Effector memory CD8-positive, alpha-beta T cell (primary cell): ENCODE results near the gene BACH2.
"Not testable (repeated sequence)": the region's sequence is repeated elsewhere in the genome, so short reads cannot be mapped to it uniquely, and the experiment has no call there.

Experiments
- ATAC-seq: fragments of 150-1000 bp; cut with Tn5 transposase; replicated peaks from 2 replicates; pipeline ENCODE4 v1.10.0; 2021; ENCODE audit warnings: mild to moderate bottlenecking, moderate library complexity
- DNase-seq, 3 experiments: peaks; one replicate each; pipeline ENCODE4 v3.0.0; 2021
- H3K27ac Mint-ChIP-seq, 2 donors: one replicate each; pipeline ENCODE4 v1.8.0; 2022; ENCODE audit warnings: mild to moderate bottlenecking in 2 of 2, mixed read lengths in 2 of 2, moderate library complexity in 2 of 2
- H3K27me3 Mint-ChIP-seq, 2 donors: one replicate each; pipeline ENCODE4 v1.8.0; 2022; ENCODE audit warnings: mixed read lengths in 2 of 2
- H3K36me3 Mint-ChIP-seq: one replicate; pipeline ENCODE4 v1.8.0; 2022; ENCODE audit warnings: mild to moderate bottlenecking, moderate library complexity, mixed read lengths; ENCODE audit not compliant: insufficient read depth
- H3K4me1 Mint-ChIP-seq, 2 donors: one replicate each; pipeline ENCODE4 v1.8.0; 2022; ENCODE audit warnings: low read depth in 2 of 2, mixed read lengths in 2 of 2
- H3K4me3 Mint-ChIP-seq, 2 donors: one replicate each; pipeline ENCODE4 v1.8.0; 2022; ENCODE audit warnings: mild to moderate bottlenecking in 2 of 2, mixed read lengths in 2 of 2, moderate library complexity in 2 of 2
- H3K9me3 Mint-ChIP-seq, 2 donors: one replicate each; pipeline ENCODE4 v1.8.0; 2022; ENCODE audit warnings: mixed read lengths in 2 of 2

BACH2 gene

GRCh38 chr6:90146024-90146423 lies 150.6 kb downstream of the BACH2 start:
- ATAC-seq = no peak
- H3K4me1 Mint-ChIP-seq = peaks cover 0 to 3% of the 10 kb centered on the region in 2 donors
- H3K4me3 Mint-ChIP-seq = no peak overlapping the region
- no peaks in the 10 kb centered on the region for H3K36me3 Mint-ChIP-seq
- H3K27ac Mint-ChIP-seq = no peak overlapping the region
- H3K9me3 Mint-ChIP-seq = no peaks in the 10 kb centered on the region
- no peak for DNase-seq
- peaks cover 23 to 32% of the 10 kb centered on the region in 2 donors for H3K27me3 Mint-ChIP-seq

GRCh38 chr6:90144928-90145555 lies 151.6 kb downstream of the BACH2 start:
- Mint-ChIP-seq H3K9me3 (no peaks in the 10 kb centered on the region), H3K27ac (no peak overlapping the region), H3K4me1 (no peaks in the 10 kb centered on the region), H3K36me3 (no peaks in the 10 kb centered on the region), H3K4me3 (no peak overlapping the region), H3K27me3 (peaks cover 15 to 23% of the 10 kb centered on the region in 2 donors)
- DNase-seq = no peak
- ATAC-seq = no peak

GRCh38 chr6:90144396-90144795 lies 152.2 kb downstream of the BACH2 start:
- H3K4me3 Mint-ChIP-seq = no peak overlapping the region
- no peaks in the 10 kb centered on the region for H3K4me1 Mint-ChIP-seq
- H3K27me3 Mint-ChIP-seq = peaks cover 11 to 21% of the 10 kb centered on the region in 2 donors
- no peak for ATAC-seq
- H3K9me3 Mint-ChIP-seq = no peaks in the 10 kb centered on the region
- no peaks in the 10 kb centered on the region for H3K36me3 Mint-ChIP-seq
- H3K27ac Mint-ChIP-seq = no peak overlapping the region
- no peak for DNase-seq

DNA sequence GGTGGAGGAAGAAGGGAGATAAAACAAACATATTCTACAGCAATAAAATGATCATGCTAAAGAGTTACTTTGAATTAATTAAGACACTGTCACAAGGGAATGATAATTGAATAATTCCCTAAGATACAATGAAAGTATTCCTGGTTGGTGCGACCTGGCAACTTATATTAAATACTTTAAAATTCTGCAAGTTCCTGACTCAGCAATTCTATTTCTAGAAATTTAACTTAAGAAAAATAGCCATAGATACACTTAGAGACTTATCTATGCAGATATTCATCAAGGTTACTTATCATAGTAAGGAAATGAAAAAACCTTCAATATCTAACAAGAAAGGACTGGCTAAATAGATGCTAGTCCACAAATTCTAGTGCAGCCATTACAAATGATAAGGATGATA lies 156.0 kb downstream of the BACH2 start:
- Mint-ChIP-seq H3K36me3 (peaks cover 3% of the 10 kb centered on the region), H3K4me3 (no peak overlapping the region), H3K27ac (no peak overlapping the region), H3K27me3 (peaks cover 11 to 25% of the 10 kb centered on the region in 2 donors), H3K9me3 (no peaks in the 10 kb centered on the region), H3K4me1 (no peaks in the 10 kb centered on the region)
- no peak for ATAC-seq
- no peak for DNase-seq

DNA sequence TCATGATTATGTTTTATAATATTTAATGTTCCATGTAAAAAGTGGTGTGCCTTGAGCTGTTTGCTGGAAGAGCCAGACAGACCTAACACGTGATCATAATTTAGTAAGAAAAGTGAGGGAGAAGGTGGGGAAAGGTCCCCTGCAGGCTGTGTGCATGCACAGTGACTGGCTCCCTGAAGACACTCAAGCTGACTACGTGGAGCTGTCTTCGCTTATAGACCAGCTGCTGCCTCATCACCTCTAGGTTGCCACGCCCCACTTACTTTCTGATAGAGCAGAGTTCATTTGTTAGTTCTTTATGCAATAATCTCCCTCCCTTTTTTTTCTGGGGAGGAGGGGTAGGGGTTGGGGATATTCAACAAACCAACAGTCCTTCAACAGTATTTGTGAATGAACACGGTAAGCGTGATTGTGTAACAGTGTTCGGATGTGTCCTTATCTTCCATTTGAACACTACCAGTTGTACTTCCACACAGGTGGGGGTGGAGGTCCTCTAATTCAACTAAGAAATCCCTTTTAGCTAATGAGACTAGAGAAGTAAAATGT lies 157.3 kb downstream of the BACH2 start:
- DNase-seq (no peak), ATAC-seq (no peak)
- no peak overlapping the region for H3K27ac Mint-ChIP-seq
- H3K9me3 Mint-ChIP-seq = no peaks in the 10 kb centered on the region
- H3K4me1 Mint-ChIP-seq = no peaks in the 10 kb centered on the region
- no peak overlapping the region for H3K4me3 Mint-ChIP-seq
- H3K36me3 Mint-ChIP-seq = peaks cover 3% of the 10 kb centered on the region
- H3K27me3 Mint-ChIP-seq = peaks cover 0 to 21% of the 10 kb centered on the region in 2 donors

DNA sequence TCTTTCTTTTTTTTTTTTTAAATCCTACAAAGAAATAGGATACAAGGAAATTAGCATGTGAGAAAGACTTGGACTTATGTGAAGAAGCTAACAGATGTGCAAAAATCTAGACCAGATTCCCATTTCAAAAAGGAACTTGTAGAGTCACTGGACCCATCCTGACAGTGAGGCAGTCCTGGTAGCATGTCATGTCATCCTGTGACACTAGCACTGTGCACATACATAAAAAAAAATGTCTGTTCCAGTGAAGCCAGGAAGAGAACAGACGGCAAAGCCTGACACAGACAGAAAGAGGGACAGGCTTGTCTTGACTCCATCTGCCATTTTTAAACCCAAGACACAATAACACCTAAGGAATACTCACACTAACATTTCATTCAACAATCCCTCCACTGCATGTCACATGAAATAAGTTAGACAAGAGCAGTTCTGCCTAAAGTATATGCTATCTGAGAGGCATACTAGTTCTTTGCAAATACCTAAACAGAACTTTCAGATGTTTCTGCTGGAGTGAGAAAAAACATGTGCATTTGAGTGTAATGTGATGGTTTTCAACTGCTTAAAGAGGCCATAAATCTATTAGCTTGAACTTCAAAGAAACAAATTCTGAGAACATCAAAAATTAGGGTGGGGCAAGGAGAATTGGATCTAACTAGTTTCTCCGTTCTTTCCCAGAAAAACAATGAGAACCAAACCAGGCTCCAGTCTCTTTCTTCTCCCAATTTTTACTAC lies 159.6 kb downstream of the BACH2 start:
- Mint-ChIP-seq H3K36me3 (peaks cover 3% of the 10 kb centered on the region), H3K4me3 (no peak overlapping the region), H3K9me3 (no peaks in the 10 kb centered on the region), H3K27me3 (peaks cover 0 to 15% of the 10 kb centered on the region in 2 donors), H3K27ac (no peak overlapping the region), H3K4me1 (no peaks in the 10 kb centered on the region)
- no peak for ATAC-seq
- DNase-seq = no peak

- Mint-ChIP-seq H3K4me3 (no peak overlapping the region), H3K36me3 (peaks cover 3% of the 10 kb centered on the region), H3K9me3 (no peaks in the 10 kb centered on the region), H3K27ac (no peak overlapping the region), H3K4me1 (no peaks in the 10 kb centered on the region), H3K27me3 (peaks cover 0 to 15% of the 10 kb centered on the region in 2 donors)
- DNase-seq (no peak), ATAC-seq (no peak)
Measured at GRCh38 chr6:90136176-90136575, 160.5 kb downstream of the BACH2 start.

GRCh38 chr6:90135667-90136066 lies 161.0 kb downstream of the BACH2 start:
- no peak for ATAC-seq
- no peaks in the 10 kb centered on the region for H3K4me1 Mint-ChIP-seq
- no peak for DNase-seq
- H3K4me3 Mint-ChIP-seq = no peak overlapping the region
- peaks cover 3% of the 10 kb centered on the region for H3K36me3 Mint-ChIP-seq
- H3K27ac Mint-ChIP-seq = no peak overlapping the region
- H3K9me3 Mint-ChIP-seq = no peaks in the 10 kb centered on the region
- peaks cover 0 to 15% of the 10 kb centered on the region in 2 donors for H3K27me3 Mint-ChIP-seq

GRCh38 chr6:90133664-90134063 lies 163.0 kb downstream of the BACH2 start:
- DNase-seq, H3K9me3 Mint-ChIP-seq, H3K4me3 Mint-ChIP-seq, ATAC-seq, H3K4me1 Mint-ChIP-seq, H3K27ac Mint-ChIP-seq, H3K36me3 Mint-ChIP-seq: not testable (repeated sequence)
- peaks cover 0 to 15% of the 10 kb centered on the region in 2 donors for H3K27me3 Mint-ChIP-seq

DNA sequence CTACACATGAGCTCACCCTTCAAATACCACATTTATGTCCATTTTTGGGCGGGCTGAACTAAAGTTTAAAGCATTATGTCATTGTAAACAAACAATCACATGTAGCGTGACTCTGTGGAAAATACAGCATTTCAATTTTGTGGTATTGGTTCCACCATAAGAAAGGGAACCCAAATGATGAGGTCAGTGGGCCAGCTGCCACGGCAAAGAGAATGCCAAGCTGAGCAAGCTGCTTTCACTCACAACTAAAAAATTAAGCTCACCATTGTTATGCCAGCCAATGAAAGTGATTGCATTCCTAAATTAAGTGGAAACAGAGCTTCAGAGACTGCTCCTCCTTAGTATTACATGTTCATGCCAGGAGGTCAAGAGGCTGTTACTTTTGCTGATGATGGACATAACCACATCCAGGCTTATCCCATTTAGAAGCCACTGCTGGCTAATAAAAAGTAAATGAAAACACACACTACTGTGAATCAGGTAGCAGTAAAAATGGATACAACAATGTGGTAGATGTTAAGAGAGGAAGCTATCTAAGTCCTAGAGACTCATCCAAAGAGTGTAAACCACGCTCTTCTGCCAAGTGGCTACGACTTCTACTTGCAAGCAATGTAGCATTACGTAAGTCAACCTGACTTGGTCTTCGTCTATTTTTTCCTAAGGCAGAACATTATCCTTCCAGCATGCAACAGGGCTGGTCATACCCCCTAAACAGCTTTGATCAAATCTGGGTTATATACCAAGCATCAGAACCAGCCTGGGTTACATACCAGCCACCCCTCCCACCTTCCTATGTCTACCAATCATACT lies 164.8 kb downstream of the BACH2 start:
- Mint-ChIP-seq H3K4me3 (no peak overlapping the region), H3K9me3 (no peaks in the 10 kb centered on the region), H3K36me3 (no peaks in the 10 kb centered on the region), H3K27ac (no peak overlapping the region), H3K4me1 (no peaks in the 10 kb centered on the region), H3K27me3 (peaks cover 0 to 7% of the 10 kb centered on the region in 2 donors)
- no peak for DNase-seq
- ATAC-seq = no peak

- DNase-seq = no peak
- Mint-ChIP-seq H3K4me3 (no peak overlapping the region), H3K9me3 (no peaks in the 10 kb centered on the region), H3K4me1 (no peaks in the 10 kb centered on the region), H3K36me3 (no peaks in the 10 kb centered on the region), H3K27ac (no peak overlapping the region), H3K27me3 (peaks cover 0 to 6% of the 10 kb centered on the region in 2 donors)
- ATAC-seq = no peak
Measured at GRCh38 chr6:90131125-90131524, 165.5 kb downstream of the BACH2 start.

GRCh38 chr6:90128687-90129086 lies 168.0 kb downstream of the BACH2 start:
- H3K36me3 Mint-ChIP-seq, H3K27me3 Mint-ChIP-seq, H3K4me3 Mint-ChIP-seq, H3K27ac Mint-ChIP-seq, ATAC-seq, H3K4me1 Mint-ChIP-seq, DNase-seq, H3K9me3 Mint-ChIP-seq: not testable (repeated sequence)

- no peaks in the 10 kb centered on the region for H3K27me3 Mint-ChIP-seq
- H3K4me3 Mint-ChIP-seq = no peak overlapping the region
- H3K36me3 Mint-ChIP-seq = no peaks in the 10 kb centered on the region
- H3K27ac Mint-ChIP-seq = peak overlapping the region in 1 of 2 donors; percentile 51
- no peaks in the 10 kb centered on the region for H3K4me1 Mint-ChIP-seq
- no peaks in the 10 kb centered on the region for H3K9me3 Mint-ChIP-seq
- no peak for DNase-seq
- ATAC-seq = no peak
Measured at GRCh38 chr6:90127595-90127994, 169.0 kb downstream of the BACH2 start.
